Neural progenitor cell (in vitro differentiated cells): ENCODE data around the gene DEFB132.

Experiments used
- CTCF ChIP-seq: fragments of 200-600 bp; sonication (generic); IDR thresholded peaks from 2 replicates; pipeline ENCODE4 v1.5.1; 2017; ENCODE audit warnings: antibody characterized with exemption, mild to moderate bottlenecking
- EZH2phosphoT487 ChIP-seq: fragments of 200-600 bp; sonication (generic); IDR thresholded peaks from 2 replicates; pipeline ENCODE4 v1.6.1; 2017; ENCODE audit warnings: antibody characterized with exemption

- TF ChIP-seq CTCF: no peak
- no peak for TF ChIP-seq EZH2phosphoT487
Observed at GRCh38 chr20:275791-276190, 18.3 kb downstream of the DEFB132 start.
